ENCODE data around the gene ISLR.

DNA sequence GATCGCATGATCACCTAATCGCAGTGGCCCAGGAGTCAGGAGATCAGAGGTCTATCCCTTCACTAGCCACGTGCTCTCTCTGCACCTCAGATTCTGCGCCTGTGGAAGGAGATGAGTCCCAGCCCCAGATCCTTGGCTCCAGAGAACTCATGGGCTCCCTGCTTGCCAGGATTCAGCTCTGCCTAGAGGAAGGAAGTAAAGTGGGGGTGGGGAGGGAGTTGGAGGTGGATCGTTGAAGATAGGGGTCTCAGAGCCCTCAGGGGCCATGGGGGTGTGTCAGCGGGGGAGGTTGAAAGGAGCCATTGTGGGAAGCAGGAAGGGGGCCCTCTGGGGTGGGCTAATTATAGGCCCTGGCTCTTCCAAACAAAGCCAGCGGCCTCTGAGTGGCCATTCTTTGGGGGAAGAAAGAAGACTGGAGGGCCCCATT lies 40.4 kb downstream of the ISLR start:
- TF ChIP-seq POLR2AphosphoS5 (IDR thresholded peaks at IDR 0.05; ENCODE audit: low read depth, low read length) (no peak), POLR2A (IDR thresholded peaks at IDR 0.05; ENCODE audit: low read depth, low read length) (no peak), TAF1 (IDR thresholded peaks at IDR 0.05; ENCODE audit: low read depth, low read length) (no peak), POU2F2 (IDR thresholded peaks at IDR 0.05; ENCODE audit: low read depth, low read length) (no peak), SPI1 (IDR thresholded peaks at IDR 0.05; ENCODE audit: low read depth, low read length) (no peak)
